ENCODE results near the gene WNK3. TPM values are rescaled to one million over a fixed set of nuclear protein-coding genes. Genes with fewer than 3 reads are reported as not detected.

Gene WNK3
- total and polyA plus RNA-seq, 2 of the 13 experiments (the other 11 are each of a cell fraction or from before 2014, with no cell fraction given), result 0.12 to 0.62 TPM

GRCh38 chrX:54157561-54157960 lies 200.3 kb downstream of the WNK3 start:
- Histone ChIP-seq H3K9ac (ENCODE audit: insufficient read depth, low read depth, low read length) (no peak overlapping the region), H3K4me3 (replicated peaks in 1 of 3; ENCODE audit: insufficient read depth in 1 of 3, low read depth in 2 of 3, low read length in 3 of 3) (no peak overlapping the region), H3K27me3 (ENCODE audit: control insufficient read depth in 1 of 2, insufficient read depth in 2 of 2, low read length in 2 of 2) (no peaks in the 10 kb centered on the region), H3K36me3 (replicated peaks in 1 of 2; ENCODE audit: control insufficient read depth in 1 of 2, insufficient read depth in 2 of 2, low read length in 2 of 2) (no peaks in the 10 kb centered on the region), H4K20me1 (ENCODE audit: insufficient read depth, low read length) (no peaks in the 10 kb centered on the region), H2AFZ (ENCODE audit: low read length) (no peak overlapping the region), H3K4me2 (ENCODE audit: low read depth, low read length) (no peak overlapping the region), H3K9me3 (ENCODE audit: low read length) (no peaks in the 10 kb centered on the region), H3K79me2 (ENCODE audit: insufficient read depth, low read length) (no peaks in the 10 kb centered on the region), H3K4me1 (ENCODE audit: insufficient read depth, low read length) (no peaks in the 10 kb centered on the region), H3K27ac (ENCODE audit: extremely low read length, insufficient read depth, low read length) (no peak overlapping the region)
- DNase-seq (ENCODE audit: low spot score) (no peak), ATAC-seq (no peak), FAIRE-seq (no peak)
- in situ Hi-C loops (cut with HindIII; ENCODE audit: extremely low pct_ligation_motif_present, low pct_unique_long_range_greater_than_20kb), result no loop called here
- BruUV-seq (replicated peaks), result no TSS peak
- TF ChIP-seq CEBPZ (IDR thresholded peaks at IDR 0.05; ENCODE audit: low read length) (no peak), SNAPC5 (CRISPR knock-in tag; IDR thresholded peaks at IDR 0.05; ENCODE audit: borderline replicate concordance) (no peak), ZNF549 (CRISPR knock-in tag; IDR thresholded peaks at IDR 0.05) (no peak), ZNF407 (CRISPR knock-in tag; IDR thresholded peaks at IDR 0.05; ENCODE audit: not compliant biosample characterization) (no peak)
- ChIA-PET CTCF (ENCODE audit: low intra/inter-chr PET ratio, low total read pairs) (no interaction called here), POLR2A (no interaction called here)
- intact Hi-C loops (cut with micrococcal nuclease; ENCODE audit: unreplicated experiment), result no loop called here
